Tibial nerve (tissue), 3 donors: ENCODE data around the gene KIF3B.

Experiments
- POLR2A ChIP-seq, 2 donors: fragments of 450-650 bp; IDR thresholded peaks; one replicate each; pipeline ENCODE4 v1.6.1; 2017; ENCODE audit warnings: antibody characterized with exemption in 2 of 2, mild to moderate bottlenecking in 2 of 2, moderate library complexity in 2 of 2
- TF ChIP-seq, protein P1 (sequence below), 5 experiments: fragments of 200-600 bp in 3 of 5; fragments of 450-650 bp in 2 of 5; sonication (generic) in 3 of 5; IDR thresholded peaks; one replicate each; pipeline ENCODE4 v1.5.1; 2016 to 2019; ENCODE audit warnings: antibody characterized with exemption in 5 of 5, mild to moderate bottlenecking in 3 of 5, moderate library complexity in 2 of 5

DNA sequence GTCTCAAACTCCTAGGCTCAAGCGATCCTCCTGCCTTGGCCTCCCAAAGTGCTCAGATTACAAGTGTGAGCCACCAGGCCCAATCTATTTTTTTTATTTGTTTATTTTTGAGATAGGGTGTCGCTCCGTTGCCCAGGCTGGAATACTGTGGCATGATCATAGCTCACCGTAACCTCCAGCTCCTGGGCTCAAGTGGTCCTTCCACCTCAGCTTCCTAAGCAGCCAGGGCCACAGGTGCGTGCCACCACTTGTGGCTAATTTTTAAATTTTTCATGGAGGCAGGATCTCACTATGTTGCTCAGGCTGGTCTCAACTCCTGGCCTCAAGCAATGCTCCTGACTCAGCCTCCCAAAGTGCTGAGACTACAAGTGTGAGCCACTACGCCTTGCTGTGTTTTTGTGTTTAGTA is 9.8 kb downstream of the KIF3B start:
- TF ChIP-seq, protein P1, sequence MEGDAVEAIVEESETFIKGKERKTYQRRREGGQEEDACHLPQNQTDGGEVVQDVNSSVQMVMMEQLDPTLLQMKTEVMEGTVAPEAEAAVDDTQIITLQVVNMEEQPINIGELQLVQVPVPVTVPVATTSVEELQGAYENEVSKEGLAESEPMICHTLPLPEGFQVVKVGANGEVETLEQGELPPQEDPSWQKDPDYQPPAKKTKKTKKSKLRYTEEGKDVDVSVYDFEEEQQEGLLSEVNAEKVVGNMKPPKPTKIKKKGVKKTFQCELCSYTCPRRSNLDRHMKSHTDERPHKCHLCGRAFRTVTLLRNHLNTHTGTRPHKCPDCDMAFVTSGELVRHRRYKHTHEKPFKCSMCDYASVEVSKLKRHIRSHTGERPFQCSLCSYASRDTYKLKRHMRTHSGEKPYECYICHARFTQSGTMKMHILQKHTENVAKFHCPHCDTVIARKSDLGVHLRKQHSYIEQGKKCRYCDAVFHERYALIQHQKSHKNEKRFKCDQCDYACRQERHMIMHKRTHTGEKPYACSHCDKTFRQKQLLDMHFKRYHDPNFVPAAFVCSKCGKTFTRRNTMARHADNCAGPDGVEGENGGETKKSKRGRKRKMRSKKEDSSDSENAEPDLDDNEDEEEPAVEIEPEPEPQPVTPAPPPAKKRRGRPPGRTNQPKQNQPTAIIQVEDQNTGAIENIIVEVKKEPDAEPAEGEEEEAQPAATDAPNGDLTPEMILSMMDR (IDR thresholded peaks at IDR 0.05): no peak
- no peak for TF ChIP-seq POLR2A (IDR thresholded peaks at IDR 0.05)
